Astrocyte of the hippocampus (primary cell): ENCODE results near the gene GNG3.
A peak's percentile ranks its signal among the peaks of the same experiment; 100 is the strongest.
"Not testable (repeated sequence)": the region's sequence is repeated elsewhere in the genome, so short reads cannot be mapped to it uniquely, and the experiment has no call there.

ENCODE experiments used
- DNase-seq: peaks from one replicate; pipeline ENCODE4 v3.0.0; 2011; ENCODE audit warnings: low read depth, low spot score

The GNG3 gene

DNA sequence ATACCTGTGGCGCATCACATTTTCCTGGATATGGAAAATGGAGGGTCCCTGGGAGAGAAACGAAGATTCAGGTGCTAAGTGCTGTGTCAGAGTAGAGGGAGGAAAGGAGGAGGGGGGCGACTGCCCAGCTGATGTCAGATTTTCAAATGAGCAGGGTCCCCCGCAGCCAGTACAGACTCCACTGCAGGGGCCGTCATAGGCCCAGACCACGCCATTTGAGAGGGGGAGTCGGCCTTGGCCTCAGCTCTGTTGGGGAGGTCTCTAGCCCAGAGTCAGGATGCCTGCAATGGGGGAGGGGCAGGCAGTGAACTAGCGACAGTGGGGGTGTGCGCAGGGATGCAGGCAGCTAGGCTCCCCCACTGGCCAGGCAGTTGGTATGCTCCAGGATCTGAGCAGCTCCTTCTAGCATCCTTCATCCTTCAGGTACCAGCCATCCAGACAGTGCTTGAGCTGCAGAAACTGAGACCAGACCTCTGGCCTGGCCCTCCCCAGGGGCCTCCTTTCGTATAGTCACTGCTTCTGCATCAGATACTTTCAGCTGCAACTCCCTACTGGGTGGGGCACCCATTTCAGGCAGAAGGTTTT lies at the start of gene GNG3, which contains the start of gene BSCL2:
GNG3 (plus strand) TSS at position 400 of the 585 bp plus-strand sequence. CDS start 620 bp downstream, outside the sequence.
BSCL2 (minus strand) TSS at position 148 of the 585 bp plus-strand sequence. CDS start 229 bp downstream, outside the sequence.
- DNase-seq = peak; percentile 81

DNA sequence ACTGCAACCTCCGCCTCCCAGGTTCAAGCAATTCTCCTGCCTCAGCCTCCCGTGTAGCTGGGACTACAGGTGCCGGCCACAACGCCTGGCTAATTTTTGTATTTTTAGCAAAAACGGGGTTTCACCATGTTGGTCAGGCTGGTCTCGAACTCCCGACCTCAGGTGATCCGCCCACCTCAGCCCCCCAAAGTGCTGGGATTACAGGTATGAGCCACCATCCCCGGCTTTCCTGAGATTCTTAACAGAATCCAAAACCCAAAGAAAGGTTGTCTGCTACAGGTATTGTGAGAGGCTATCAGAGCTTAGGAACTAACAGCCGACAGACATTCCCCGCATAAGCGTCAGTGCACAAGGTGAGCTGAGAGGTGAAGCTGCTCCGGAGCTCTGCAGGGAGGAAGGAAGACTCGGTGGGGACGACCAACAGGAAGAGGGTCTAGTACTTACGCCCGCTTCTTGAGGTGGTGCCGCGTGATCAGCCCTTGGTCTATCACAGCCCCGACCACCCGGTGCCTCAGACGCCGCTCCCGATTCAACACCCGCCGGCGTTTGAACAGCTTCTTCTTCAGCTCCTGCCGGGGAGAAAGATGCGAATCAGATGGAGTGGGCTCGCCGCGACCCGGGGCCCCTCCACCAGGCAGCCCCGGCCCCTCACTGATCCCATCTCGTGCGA lies 42.9 kb upstream of the GNG3 start:
- peak; percentile 74 for DNase-seq

DNA sequence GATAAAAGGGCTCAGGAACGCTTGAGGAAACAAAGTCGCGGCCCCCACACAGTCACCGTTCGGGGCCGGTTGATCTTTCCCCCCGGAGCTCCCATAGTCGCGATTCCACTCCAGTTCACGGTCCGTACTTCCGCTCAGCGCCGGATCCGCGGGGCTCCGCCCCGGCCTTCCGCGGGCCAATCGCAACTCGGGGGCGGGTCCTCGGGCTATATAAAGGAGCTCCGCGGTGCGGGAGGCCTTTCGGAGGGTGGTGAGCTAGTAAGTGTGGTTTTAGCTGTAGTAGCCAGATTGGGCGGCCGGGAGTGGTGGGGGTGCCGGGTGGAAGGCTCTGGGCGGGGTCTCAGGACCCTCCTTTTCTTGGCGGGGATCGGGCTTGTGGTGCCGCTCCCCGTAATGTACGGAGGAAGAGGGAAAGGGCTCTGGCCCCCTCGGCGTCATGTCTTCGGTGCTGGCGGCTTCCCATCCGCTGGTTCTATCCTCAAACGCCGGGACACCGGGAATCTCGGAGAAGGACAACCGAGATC lies 42.3 kb upstream of the GNG3 start, which contains the start of the genes C11orf98 and CSKMT:
C11orf98 (minus strand) TSS at position 136 of the 524 bp plus-strand sequence; CDS start at position 95, 41 bp downstream.
CSKMT (plus strand) TSS at position 238 of the 524 bp plus-strand sequence. CDS start 568 bp downstream, outside the sequence.
- DNase-seq = peak; percentile 98

DNA sequence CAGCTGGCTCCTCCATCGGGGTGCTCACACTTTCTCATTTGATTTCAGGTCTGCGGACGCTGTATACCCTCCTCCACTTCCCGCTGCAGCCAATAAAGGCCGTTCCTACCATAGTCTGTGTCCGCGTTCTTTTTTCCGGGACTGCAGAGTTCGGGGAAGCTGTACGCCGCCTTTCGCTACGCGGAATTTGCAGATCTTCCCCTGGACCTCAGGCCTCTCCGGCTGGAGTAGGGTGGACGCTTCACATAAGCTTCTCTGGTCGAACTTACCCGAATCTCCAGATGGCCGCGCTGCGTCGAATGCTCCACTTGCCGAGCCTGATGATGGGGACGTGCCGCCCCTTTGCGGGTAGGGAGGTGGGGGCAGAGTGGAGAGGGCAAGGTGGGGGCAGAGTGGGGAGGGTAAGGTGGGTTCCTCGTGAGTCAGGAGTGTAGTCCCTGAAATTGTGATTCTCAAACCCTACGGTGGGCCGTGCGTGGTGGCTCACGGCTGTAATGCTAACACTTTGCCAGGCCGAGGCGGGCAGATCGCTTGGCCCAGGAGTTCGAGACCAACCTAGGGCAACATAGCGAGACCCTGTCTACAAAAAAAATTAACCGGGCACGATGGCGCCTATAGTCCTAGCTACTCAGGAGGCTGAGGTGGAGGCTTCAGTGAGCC lies 41.7 kb upstream of the GNG3 start:
- peak; percentile 84 for DNase-seq

DNA sequence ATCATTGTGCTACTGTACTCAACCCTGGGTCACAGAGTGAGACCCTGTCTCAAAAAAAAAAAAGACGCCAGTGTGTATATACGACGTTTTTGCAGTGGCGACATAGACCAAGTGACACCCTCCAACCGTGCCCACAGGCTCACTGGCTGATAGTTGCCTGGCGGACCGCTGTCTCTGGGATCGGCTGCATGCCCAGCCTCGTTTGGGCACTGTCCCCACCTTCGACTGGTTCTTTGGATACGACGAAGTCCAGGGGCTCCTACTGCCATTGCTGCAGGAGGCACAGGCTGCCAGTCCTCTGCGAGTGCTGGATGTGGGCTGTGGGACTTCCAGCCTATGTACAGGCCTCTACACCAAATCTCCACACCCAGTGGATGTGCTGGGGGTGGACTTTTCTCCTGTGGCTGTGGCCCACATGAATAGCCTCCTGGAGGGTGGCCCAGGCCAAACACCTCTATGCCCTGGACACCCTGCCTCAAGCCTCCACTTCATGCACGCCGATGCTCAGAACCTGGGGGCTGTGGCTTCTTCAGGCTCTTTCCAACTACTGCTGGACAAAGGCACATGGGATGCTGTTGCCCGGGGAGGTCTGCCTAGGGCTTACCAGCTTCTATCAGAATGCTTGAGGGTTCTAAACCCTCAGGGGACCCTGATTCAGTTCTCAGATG lies 41.1 kb upstream of the GNG3 start:
- DNase-seq = peak; percentile 17

DNA sequence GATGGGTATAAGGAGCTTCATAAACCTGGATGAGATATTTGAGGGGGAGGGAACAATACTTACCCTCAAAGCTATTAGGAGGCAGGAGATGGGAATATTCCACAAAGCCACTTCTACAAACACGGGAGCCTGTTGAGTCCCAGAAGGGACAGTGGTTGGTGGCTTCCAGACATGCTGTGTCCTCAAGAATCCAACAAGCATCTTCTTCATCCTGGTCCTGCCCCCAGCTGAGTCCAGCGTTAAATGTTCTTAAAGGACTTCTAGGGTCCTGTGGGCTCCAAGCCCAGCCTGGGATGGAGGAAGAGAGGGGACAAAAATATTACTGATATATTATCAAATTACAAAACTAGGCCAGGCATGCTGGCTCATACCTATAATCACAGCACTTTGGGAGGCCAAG lies 40.0 kb upstream of the GNG3 start:
- no peak for DNase-seq

DNA sequence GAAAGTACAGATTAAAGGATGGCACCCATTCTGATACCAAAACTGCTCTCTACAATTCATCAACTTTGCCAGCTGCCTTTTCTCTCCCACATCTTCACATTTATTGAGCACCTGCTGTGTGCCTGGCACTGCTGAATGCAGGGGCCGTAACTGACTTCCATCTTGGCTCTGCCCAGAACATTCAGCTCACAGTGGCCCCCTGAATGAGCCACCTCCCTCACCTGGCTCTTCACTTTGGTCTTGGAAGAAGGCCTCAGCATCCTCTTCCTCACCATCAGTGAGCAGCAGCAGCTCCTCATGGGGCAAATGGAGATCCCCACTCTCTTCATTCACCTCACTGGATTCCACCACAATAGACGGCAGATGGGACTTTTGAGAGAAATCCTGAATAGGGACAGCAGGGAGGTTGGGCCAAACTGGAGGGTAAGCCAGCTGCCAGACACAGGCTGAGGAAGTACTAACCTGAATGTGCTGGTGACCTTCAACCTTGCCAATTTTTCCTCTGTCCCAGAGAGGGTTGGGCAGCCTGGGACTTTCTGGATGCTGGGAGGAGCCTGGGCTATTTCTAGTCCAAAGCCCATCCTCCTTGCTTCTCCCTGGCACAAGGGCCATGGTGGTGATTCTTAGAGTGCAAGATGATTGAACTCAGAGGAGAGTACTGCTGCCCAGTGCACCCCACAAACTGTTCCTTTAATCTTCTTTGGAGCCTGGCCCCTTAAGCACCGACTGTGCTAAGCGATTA lies 37.9 kb upstream of the GNG3 start:
- DNase-seq = no peak

DNA sequence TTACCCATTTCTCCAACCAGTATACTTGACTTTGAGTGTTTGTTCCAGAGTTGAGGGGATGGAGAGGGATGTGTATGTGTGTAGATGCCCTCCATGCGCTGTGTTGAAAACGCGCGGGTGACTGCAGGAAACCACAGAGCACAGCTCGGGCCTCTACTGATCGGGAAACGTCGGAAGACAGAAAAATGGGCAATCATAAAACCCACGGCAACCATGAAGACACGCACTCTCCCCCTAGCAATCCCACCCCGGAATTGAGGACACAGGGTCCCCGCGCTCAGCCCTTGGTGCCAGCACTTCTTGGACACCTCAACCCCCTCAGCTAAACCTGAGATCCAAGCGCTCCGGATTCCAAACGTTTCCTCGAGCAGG lies 36.3 kb upstream of the GNG3 start:
- DNase-seq = no peak

DNA sequence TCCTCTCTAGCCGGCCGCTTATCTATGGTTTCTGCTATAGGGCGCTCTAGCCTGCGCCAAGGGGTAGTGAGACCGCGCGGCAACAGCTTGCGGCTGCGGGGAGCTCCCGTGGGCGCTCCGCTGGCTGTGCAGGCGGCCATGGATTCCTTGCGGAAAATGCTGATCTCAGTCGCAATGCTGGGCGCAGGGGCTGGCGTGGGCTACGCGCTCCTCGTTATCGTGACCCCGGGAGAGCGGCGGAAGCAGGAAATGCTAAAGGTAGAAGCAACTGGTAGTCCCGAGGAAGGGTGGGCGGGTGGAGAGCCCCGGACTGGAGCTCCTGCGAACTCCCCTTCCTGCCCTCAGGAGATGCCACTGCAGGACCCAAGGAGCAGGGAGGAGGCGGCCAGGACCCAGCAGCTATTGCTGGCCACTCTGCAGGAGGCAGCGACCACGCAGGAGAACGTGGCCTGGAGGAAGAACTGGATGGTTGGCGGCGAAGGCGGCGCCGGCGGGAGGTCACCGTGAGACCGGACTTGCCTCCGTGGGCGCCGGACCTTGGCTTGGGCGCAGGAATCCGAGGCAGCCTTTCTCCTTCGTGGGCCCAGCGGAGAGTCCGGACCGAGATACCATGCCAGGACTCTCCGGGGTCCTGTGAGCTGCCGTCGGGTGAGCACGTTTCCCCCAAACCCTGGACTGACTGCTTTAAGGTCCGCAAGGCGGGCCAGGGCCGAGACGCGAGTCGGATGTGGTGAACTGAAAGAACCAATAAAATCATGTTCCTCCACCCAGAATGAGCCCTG lies 35.7 kb upstream of the GNG3 start, which contains the start of the genes LBHD1 and UQCC3:
LBHD1 (minus strand) TSS at position 660 of the 782 bp plus-strand sequence. CDS start 2,236 bp downstream, outside the sequence.
UQCC3 (plus strand) TSS at position 66 of the 782 bp plus-strand sequence; CDS start at position 139, 73 bp downstream.
- peak; percentile 92 for DNase-seq

DNA sequence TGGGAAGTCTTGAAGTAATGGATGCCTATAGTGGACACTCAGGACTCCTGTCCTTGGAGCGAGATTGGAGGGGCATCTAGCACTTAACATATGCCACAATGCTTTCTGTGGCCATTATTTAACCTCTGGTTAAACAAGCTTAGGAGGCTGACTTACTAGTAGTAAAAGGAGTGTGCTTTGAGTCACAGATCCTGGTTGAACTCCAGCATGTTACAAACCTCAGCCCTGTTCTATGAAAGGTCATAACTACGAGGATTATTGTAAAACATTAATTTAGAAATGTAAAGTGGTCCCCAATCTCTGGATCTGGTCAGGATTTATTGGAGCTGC lies 34.3 kb upstream of the GNG3 start:
- no peak for DNase-seq

DNA sequence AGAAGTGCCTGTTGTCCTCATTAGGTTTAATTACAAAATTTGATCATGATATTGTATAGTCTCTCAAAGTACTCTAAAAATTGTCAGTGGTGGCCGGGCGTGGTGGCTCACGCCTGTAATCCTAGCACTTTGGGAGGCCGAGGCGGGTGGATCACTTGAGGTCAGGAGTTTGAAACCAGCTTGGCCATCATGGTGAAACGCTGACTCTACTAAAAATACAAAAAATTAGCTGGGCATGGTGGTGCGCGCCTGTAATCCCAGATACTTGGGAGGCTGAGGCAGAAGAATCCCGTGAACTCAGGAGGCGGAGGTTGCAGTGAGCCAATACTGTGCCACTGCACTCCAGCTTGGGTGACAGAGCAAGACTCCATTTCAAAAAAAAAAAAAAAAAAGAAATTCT lies 32.1 kb upstream of the GNG3 start:
- not testable (repeated sequence) for DNase-seq

DNA sequence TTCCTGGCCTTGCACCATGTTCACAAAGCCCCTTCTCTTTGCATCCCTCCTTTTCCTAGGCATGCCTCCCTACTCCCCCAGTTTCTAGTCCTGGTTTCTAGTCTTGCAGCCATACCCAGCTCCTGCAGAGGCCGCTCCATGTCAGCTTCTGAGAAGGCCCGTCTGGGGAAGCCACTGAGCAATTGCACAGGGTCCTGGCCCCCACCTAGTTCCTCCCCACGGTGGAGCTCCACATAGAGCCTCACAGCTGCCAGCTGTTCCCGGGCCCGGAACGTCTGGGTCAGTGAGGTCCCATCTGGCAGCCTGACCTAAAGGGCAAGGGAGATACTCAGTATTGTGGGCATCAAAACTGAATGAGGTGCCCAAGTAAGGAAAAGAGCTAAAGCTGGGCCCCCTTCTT lies 30.8 kb upstream of the GNG3 start:
- DNase-seq = no peak

DNA sequence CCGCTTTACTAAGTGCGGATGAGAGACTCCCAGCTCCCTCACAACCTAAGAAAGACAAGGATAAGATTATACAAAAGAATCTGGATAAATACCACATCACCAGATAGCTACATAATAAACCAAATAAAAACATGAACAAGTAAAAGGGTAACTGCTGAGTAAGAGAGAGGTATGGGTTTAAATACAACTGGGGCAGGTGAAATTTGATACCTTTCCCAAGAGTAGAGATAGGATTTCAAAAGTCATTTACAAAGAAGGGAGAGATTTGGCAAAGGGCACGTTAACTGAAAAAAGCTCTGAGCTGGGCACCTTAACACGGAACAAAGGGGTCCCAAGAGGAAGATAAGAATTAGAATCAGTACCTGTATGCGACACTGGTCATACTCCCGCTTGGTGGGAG lies 30.3 kb upstream of the GNG3 start:
- no peak for DNase-seq

DNA sequence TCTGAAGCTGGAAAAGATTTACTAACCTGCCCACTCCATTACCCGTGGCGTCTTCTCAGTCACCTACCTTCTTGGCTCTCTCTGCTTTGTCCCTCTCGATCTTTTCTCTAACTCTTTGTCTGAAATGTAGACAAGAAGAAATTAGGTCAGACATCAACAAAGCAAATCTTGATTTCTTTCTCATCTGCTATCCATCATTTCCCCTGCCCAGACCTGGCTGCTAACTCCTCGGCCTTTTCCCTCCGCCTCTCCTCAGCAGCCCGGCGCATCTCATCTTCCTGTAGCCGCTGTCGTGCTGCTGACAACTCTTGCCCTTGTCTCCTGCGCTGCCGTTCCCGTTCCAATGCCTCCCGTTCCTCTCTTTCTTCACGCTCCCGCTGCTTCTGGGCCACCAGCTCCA lies 29.8 kb upstream of the GNG3 start:
- no peak for DNase-seq

DNA sequence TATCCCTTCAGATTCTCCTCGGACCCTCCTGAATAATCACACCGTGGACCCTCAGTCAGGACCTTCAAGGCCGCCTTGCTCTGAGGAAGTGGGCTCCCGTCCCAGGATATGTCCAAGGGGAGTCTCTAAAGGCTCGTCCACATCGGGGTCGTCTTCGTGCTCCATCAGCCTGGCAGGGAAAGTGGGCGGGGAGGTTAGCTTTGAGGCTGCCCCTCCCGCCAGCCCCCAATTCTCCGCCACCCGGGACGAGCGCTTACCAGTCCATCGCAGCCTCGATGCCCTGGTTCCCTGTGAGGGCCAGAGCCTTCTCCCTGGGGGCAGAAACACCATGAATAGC lies 29.1 kb upstream of the GNG3 start:
- DNase-seq = no peak

DNA sequence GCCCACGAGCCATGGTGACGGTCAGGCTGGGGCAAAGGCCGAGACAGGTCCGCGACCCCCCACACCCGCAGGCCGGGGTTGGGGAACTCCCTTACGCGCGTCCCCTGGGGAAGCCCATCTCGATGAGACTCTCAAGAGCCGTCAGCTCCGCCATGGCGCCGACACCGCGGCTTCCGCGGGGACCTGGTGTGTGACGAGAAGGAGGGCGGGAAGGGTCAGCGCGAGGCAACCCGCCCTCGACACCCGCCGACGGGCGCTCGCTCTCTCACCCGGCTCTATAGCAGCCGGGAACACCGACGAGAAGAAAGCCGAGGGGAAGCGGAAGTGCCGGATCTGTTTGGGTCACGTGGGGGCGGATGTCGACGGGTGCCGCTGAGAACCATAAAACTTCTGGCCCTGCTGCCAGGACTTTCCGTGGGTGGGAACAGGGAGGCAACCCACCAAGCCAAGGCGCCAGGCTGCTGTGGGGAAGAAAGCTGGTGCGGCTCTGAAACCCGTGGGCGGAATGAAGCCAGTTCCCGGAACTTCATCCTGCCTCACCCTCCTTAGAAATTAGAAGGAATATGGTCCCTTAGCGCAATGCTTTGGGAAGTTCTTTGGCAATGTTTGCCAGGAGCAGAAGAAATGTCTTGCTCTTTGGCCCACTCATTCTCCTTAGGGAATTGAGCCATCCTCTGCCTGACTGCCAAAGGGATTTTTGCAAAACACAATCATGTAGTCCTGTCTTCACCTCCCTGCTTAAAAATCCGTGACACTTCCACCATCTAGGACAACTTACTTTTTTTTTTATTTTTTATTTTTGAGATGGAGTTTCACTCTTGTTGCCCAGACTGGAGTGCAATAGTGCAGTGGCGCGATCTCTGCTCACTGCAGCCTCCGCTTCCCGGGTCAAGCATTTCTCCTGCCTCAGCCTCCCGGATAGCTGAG lies 28.4 kb upstream of the GNG3 start, which contains the start of gene UBXN1:
UBXN1 (minus strand) TSS at position 304 of the 927 bp plus-strand sequence; CDS start at position 154, 150 bp downstream.
- peak; percentile 93 for DNase-seq

DNA sequence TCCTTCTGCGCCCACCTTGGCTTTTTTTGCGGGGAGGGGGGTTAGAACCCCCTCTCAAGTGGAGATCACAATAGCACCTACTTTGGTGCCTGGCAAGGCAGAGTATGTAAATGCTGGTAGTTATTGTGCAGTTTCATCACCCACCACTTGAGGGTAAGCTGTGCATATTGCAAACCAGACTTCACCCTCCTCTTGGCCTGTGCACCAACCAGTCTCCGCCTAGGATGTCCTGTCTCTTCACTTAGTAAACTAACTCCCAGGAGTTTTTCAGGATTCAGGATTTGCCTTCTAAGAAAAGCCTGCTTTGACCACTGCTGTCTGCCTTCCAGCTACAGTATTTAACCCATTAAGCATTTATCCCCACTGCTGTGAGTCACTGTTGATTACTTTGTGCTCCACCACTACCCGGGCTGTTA lies 26.6 kb upstream of the GNG3 start:
- DNase-seq = peak; percentile 84

DNA sequence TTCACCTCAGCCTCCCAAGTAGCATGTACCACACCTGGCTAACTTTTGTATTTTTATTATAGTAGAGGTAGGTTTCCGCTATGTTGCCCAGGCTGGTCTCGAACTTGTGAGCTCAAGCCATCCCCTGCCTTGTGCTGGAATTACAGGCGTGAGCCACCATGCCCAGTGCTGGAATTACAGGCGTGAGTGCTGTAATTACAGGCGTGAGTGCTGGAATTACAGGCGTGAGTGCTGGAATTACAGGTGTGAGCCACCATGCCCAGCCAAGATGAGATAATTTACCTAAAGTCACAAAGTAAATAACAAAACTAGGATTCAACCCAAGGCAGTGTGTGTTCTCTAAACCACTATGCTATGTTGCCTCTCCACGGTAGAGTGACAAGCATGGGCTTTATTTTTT lies 25.0 kb upstream of the GNG3 start:
- no peak for DNase-seq
